CD4-positive, alpha-beta memory T cell (primary cell): Measurements from ENCODE around the gene UTP25. TPM values are rescaled to one million over a fixed set of nuclear protein-coding genes. Genes with fewer than 3 reads are reported as not detected.
A peak's percentile ranks its signal among the peaks of the same experiment; 100 is the strongest.

Source experiments
- CTCF ChIA-PET: fragments of 350-600 bp; sonication (Branson Sonifier 250); formaldehyde crosslinking; loops from one replicate; lab custom pipeline; 2021; ENCODE audit warnings: inconsistent platforms; ENCODE audit not compliant: partially characterized antibody; lab: Charles Lee
- POLR2A ChIA-PET: fragments of 350-600 bp; sonication (Branson Sonifier 250); formaldehyde crosslinking; loops from one replicate; lab custom pipeline; 2021; ENCODE audit not compliant: partially characterized antibody; lab: Charles Lee
- DNase-seq, 5 donors: peaks; one replicate each; pipeline versions ENCODE4 v3.0.0 to v3.0.0-alpha.2; 2020 to 2022; ENCODE audit warnings: mixed read lengths in 1 of 5
- H3K27ac ChIP-seq: one replicate; pipeline ENCODE4 v1.7.0; 2013; ENCODE audit warnings: low read depth, low read length
- H3K27me3 ChIP-seq: 2 replicates; pipeline ENCODE4 v1.7.0; 2013; ENCODE audit warnings: mild to moderate bottlenecking, low read length, moderate library complexity; ENCODE audit not compliant: insufficient read depth
- H3K36me3 ChIP-seq: 2 replicates; pipeline ENCODE4 v1.7.0; 2013; ENCODE audit warnings: mild to moderate bottlenecking, low read length, moderate library complexity; ENCODE audit not compliant: insufficient read depth
- H3K4me1 ChIP-seq: 2 replicates; pipeline ENCODE4 v1.7.0; 2013; ENCODE audit warnings: mild to moderate bottlenecking, low read length, moderate library complexity; ENCODE audit not compliant: insufficient read depth
- H3K4me3 ChIP-seq, 2 donors: one replicate each; pipeline ENCODE4 v1.7.0; 2013; ENCODE audit warnings: low read length in 2 of 2, mild to moderate bottlenecking in 1 of 2
- H3K9me3 ChIP-seq, 2 donors: one replicate each; pipeline ENCODE4 v1.7.0; 2013; ENCODE audit warnings: low read length in 2 of 2, control low read depth in 1 of 2; ENCODE audit not compliant: control insufficient read depth in 1 of 2
- H3K27ac Mint-ChIP-seq, 7 donors: one replicate each; pipeline ENCODE4 v1.8.0; 2020 to 2021; ENCODE audit warnings: mixed read lengths in 7 of 7, mild to moderate bottlenecking in 6 of 7, inconsistent platforms in 3 of 7, moderate library complexity in 3 of 7
- H3K27me3 Mint-ChIP-seq, 2 donors: one replicate each; pipeline ENCODE4 v1.8.0; 2020 to 2021; ENCODE audit warnings: mixed read lengths in 2 of 2
- H3K36me3 Mint-ChIP-seq, 2 donors: one replicate each; pipeline ENCODE4 v1.8.0; 2020 to 2021; ENCODE audit warnings: mixed read lengths in 2 of 2, inconsistent platforms in 1 of 2, mild to moderate bottlenecking in 1 of 2
- H3K4me1 Mint-ChIP-seq, 4 donors: one replicate each; pipeline ENCODE4 v1.8.0; 2020 to 2021; ENCODE audit warnings: mixed read lengths in 4 of 4, mild to moderate bottlenecking in 1 of 4
- H3K4me3 Mint-ChIP-seq, 8 donors: one replicate each; pipeline ENCODE4 v1.8.0; 2020 to 2021; ENCODE audit warnings: mixed read lengths in 8 of 8, mild to moderate bottlenecking in 7 of 8, moderate library complexity in 6 of 8, inconsistent platforms in 3 of 8
- H3K9me3 Mint-ChIP-seq, 8 donors: one replicate each; pipeline ENCODE4 v1.8.0; 2020 to 2021; ENCODE audit warnings: mixed read lengths in 8 of 8, mild to moderate bottlenecking in 5 of 8, inconsistent platforms in 3 of 8, moderate library complexity in 1 of 8
- intact Hi-C: fragments of 100-400 bp; cut with micrococcal nuclease; formaldehyde crosslinking; loops from one replicate; pipeline ENCODE4 v1.15.1; 2023
- polyA plus RNA-seq, 2 donors: library from polyadenylated mRNA; unstranded; fragments of 300-500 nt; fragmentation: Illumina TruSeq; gene quantifications; one replicate each; pipeline ENCODE4 v1.2.3, GENCODE V29; 2021
- total RNA-seq, 2 experiments: library from RNA; stranded (reverse); gene quantifications; one replicate each; pipeline ENCODE4 v1.2.3, GENCODE V29; 2021

The UTP25 gene
- total and polyA plus RNA-seq, 4 experiments from 2014 or later, result 3.7 to 13.6 (median 9.4) TPM

DNA sequence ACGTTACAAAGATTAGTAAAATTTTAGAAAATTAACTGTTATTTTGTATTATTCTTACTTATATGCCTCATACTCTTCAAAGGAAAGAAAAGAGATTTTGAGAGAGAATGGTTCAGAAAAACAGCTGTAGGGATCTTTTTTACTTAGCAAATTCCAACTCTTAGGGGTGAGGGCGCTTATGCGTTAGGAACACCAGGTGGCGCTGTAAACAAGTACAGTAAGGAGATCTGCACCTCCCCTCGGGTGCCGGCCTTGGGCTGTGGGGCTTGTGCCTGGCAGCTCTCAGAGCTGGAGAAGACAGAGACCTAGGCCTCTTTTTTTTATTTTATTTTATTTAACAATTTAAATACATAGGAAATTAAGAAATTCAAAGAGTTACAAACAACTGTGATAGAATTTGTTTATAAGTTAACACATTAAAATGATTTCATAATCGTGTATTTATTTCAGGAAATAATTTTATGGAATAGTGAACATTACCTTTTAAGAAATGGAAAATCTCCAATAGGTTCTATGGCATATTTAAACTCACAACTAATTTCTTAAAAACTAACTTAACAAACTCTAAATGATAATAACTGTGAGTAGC is 32.6 kb downstream of the UTP25 start:
- no peaks in the 10 kb centered on the region for H3K36me3 ChIP-seq
- CTCF ChIA-PET, result interaction anchor here (0.6 to 4.3 kb wide), 20 partner anchors 9 to 542 kb away, joined by 3 to 20 read pairs (median 4); no protein-coding TSS in a partner anchor
- H3K4me3 Mint-ChIP-seq, result no peak overlapping the region
- H3K27me3 Mint-ChIP-seq, result peaks cover 7 to 15% of the 10 kb centered on the region in 2 donors
- H3K36me3 Mint-ChIP-seq, result peaks cover 0 to 7% of the 10 kb centered on the region in 2 donors
- no peaks in the 10 kb centered on the region for H3K27me3 ChIP-seq
- intact Hi-C loops, result loop anchor here (1.0 to 10.0 kb wide), 2 partner anchors 124 to 451 kb away; no protein-coding TSS in a partner anchor
- DNase-seq, result peak; percentile 56 to 71 (median 59)
- H3K27ac Mint-ChIP-seq, result no peak overlapping the region
- no peaks in the 10 kb centered on the region for H3K9me3 ChIP-seq
- no peaks in the 10 kb centered on the region for H3K4me1 ChIP-seq
- no peak overlapping the region for H3K27ac ChIP-seq
- no peaks in the 10 kb centered on the region for H3K4me1 Mint-ChIP-seq
- H3K9me3 Mint-ChIP-seq, result no peaks in the 10 kb centered on the region
- no peak overlapping the region for H3K4me3 ChIP-seq
- POLR2A ChIA-PET, result no interaction called here

- peaks cover 0 to 3% (median 0%) of the 10 kb centered on the region in 8 donors for H3K9me3 Mint-ChIP-seq
- ChIA-PET POLR2A (no interaction called here), CTCF (interaction anchor here (1.0 to 4.3 kb wide), 6 partner anchors 12 to 450 kb away, joined by 4 to 20 read pairs (median 4); no protein-coding TSS in a partner anchor)
- H3K4me3 Mint-ChIP-seq, result no peak overlapping the region
- no peak overlapping the region for H3K27ac ChIP-seq
- intact Hi-C loops, result loop anchor here (10.0 kb wide), 1 partner anchor 124 kb away; no protein-coding TSS in a partner anchor
- no peaks in the 10 kb centered on the region for H3K4me1 Mint-ChIP-seq
- H3K4me3 ChIP-seq, result no peak overlapping the region
- H3K27me3 Mint-ChIP-seq, result peaks cover 7 to 16% of the 10 kb centered on the region in 2 donors
- peak overlapping the region in 1 of 7 donors; percentile 88 for H3K27ac Mint-ChIP-seq
- no peak for DNase-seq
- no peaks in the 10 kb centered on the region for H3K4me1 ChIP-seq
- H3K36me3 ChIP-seq, result no peaks in the 10 kb centered on the region
- H3K27me3 ChIP-seq, result no peaks in the 10 kb centered on the region
- peaks cover 0 to 5% of the 10 kb centered on the region in 2 donors for H3K36me3 Mint-ChIP-seq
- H3K9me3 ChIP-seq, result no peaks in the 10 kb centered on the region
These were observed 33.5 kb downstream of the UTP25 start for GRCh38 chr1:209861242-209861641.

DNA sequence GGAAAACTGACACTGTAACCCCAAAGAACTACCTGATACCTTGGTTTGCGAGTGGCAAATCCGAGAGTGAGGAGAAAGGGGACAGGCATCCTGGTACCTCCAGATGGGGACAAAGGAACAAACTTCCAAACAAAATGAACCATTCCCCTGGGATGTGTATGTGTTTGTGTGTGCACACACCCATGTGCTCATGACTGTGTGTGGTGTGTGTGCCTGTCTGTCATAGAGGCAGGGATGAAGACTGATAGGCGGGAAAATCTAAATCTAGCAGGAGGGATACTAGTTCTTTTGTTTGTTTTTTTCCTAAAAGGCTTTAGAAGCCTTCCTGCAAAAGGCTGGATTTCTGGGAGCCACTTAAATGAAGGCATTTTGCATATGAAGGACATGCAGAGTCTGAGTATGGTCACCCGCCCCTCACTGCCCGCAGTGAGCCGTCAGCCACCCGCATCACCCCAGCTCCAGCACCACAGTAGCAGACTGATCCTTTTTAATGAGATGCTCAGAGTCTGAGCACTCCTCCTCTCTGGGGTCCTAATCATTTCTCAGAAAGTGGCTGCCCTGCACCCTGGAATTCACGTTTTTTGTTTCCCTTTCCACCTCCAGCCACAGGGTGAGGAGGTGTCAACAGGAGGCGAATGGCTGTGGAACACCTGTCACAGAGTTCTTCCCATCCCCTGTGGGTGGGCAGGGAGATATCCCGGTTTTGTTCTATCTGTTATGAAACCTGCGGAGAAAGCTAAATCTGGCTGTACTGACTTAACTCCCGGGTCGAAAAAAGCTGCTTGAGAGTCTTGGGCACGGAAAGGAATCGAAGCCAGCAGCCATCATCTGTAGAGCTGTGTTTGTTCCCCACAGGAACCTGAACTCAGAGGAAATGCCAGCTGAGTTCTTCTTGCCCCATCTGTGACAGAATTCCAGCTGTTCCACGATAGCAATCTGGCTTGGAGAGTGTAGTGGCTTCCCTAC is 34.9 kb downstream of the UTP25 start:
- H3K9me3 ChIP-seq, result no peaks in the 10 kb centered on the region
- peaks cover 7 to 18% of the 10 kb centered on the region in 2 donors for H3K27me3 Mint-ChIP-seq
- H3K36me3 ChIP-seq, result no peaks in the 10 kb centered on the region
- no peak overlapping the region for H3K4me3 ChIP-seq
- peaks cover 0 to 15% (median 12%) of the 10 kb centered on the region in 8 donors for H3K9me3 Mint-ChIP-seq
- no peak overlapping the region for H3K27ac Mint-ChIP-seq
- H3K36me3 Mint-ChIP-seq, result peaks cover 0 to 4% of the 10 kb centered on the region in 2 donors
- POLR2A ChIA-PET, result no interaction called here
- no peak overlapping the region for H3K4me3 Mint-ChIP-seq
- CTCF ChIA-PET, result interaction anchor here (1.2 to 4.3 kb wide), 3 partner anchors 13 to 449 kb away, joined by 4 to 20 read pairs (median 5); no protein-coding TSS in a partner anchor
- H3K27me3 ChIP-seq, result no peaks in the 10 kb centered on the region
- H3K4me1 Mint-ChIP-seq, result no peaks in the 10 kb centered on the region
- intact Hi-C loops, result loop anchor here (10.0 kb wide), 1 partner anchor 122 kb away; no protein-coding TSS in a partner anchor
- no peak overlapping the region for H3K27ac ChIP-seq
- no peak for DNase-seq
- no peaks in the 10 kb centered on the region for H3K4me1 ChIP-seq

DNA sequence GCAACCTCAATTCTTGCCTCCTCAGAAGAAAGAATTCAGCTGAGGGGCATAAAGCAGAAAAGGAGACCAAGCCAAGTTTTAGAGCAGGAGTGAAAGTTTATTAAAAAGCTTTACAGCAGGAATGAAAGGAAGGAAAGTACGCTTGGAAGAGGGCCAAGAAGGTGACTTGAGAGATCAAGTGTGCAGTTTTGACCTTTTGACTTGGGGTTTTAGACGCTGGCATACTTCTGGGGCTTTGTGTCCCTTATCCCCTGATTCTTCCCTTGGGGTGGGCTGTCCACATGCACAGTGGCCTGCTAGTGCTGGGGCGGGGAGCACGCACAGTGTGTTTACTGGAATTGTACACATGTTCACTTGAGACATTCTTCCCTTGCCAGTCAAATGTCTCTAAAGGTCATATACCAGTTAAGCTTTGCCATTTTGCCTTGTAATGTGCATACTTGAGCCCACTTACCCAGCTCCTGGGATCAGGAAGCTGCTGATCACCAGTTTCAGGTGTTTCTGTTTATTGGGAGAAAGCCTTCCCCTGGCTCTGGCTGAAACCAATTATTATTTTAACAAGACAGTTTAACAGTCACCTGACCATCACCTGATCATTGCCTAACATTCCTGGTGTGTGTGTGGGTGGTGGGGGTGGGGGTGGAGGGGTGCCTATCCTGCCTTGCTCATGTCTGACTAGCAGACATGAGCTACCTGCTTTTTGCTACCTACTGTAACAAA is 36.2 kb downstream of the UTP25 start:
- Histone ChIP-seq H3K9me3 (no peaks in the 10 kb centered on the region), H3K27ac (no peak overlapping the region), H3K36me3 (no peaks in the 10 kb centered on the region), H3K4me3 (no peak overlapping the region), H3K27me3 (no peaks in the 10 kb centered on the region), H3K4me1 (no peaks in the 10 kb centered on the region)
- intact Hi-C loops, result loop anchor here (10.0 kb wide), 1 partner anchor 121 kb away; no protein-coding TSS in a partner anchor
- peaks cover 0 to 4% of the 10 kb centered on the region in 2 donors for H3K36me3 Mint-ChIP-seq
- H3K27ac Mint-ChIP-seq, result no peak overlapping the region
- no peak overlapping the region for H3K4me3 Mint-ChIP-seq
- H3K9me3 Mint-ChIP-seq, result peaks cover 0 to 21% (median 17%) of the 10 kb centered on the region in 8 donors
- H3K4me1 Mint-ChIP-seq, result no peaks in the 10 kb centered on the region
- ChIA-PET POLR2A (no interaction called here), CTCF (interaction anchor here (1.7 to 2.0 kb wide), 2 partner anchors 9 to 448 kb away, joined by 3 to 5 read pairs; no protein-coding TSS in a partner anchor)
- no peak for DNase-seq
- peaks cover 13 to 23% of the 10 kb centered on the region in 2 donors for H3K27me3 Mint-ChIP-seq

DNA sequence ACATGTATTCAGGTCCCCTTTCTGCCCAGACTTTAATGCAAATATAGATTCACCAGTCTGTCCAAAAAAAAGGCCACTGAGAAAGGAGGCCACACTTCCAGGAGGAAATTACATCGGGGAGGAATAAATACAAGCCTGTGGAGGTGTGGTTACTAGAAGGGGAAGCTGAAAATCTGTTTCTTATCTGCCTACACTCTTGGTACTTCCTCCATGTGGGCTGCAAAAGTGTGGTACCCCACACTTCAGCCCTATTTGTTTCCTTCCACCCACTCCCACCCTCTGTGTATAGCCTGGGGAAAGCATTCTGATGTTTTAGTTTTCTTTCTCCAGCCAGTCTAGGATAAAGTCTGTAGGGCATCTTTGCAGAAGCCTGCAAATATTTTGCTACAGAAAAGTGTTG is 38.4 kb downstream of the UTP25 start:
- peaks cover 0 to 4% of the 10 kb centered on the region in 2 donors for H3K36me3 Mint-ChIP-seq
- H3K27me3 Mint-ChIP-seq, result peaks cover 17 to 30% of the 10 kb centered on the region in 2 donors
- no peak overlapping the region for H3K4me3 Mint-ChIP-seq
- H3K27ac ChIP-seq, result no peak overlapping the region
- no peaks in the 10 kb centered on the region for H3K9me3 ChIP-seq
- no peak overlapping the region for H3K4me3 ChIP-seq
- no peaks in the 10 kb centered on the region for H3K36me3 ChIP-seq
- H3K4me1 Mint-ChIP-seq, result no peaks in the 10 kb centered on the region
- DNase-seq, result no peak
- H3K27me3 ChIP-seq, result no peaks in the 10 kb centered on the region
- intact Hi-C loops, result loop anchor here (10.0 kb wide), 1 partner anchor 119 kb away; no protein-coding TSS in a partner anchor
- no peaks in the 10 kb centered on the region for H3K4me1 ChIP-seq
- H3K27ac Mint-ChIP-seq, result no peak overlapping the region
- peaks cover 0 to 21% (median 17%) of the 10 kb centered on the region in 8 donors for H3K9me3 Mint-ChIP-seq
- POLR2A ChIA-PET, result no interaction called here
- CTCF ChIA-PET, result no interaction called here

DNA sequence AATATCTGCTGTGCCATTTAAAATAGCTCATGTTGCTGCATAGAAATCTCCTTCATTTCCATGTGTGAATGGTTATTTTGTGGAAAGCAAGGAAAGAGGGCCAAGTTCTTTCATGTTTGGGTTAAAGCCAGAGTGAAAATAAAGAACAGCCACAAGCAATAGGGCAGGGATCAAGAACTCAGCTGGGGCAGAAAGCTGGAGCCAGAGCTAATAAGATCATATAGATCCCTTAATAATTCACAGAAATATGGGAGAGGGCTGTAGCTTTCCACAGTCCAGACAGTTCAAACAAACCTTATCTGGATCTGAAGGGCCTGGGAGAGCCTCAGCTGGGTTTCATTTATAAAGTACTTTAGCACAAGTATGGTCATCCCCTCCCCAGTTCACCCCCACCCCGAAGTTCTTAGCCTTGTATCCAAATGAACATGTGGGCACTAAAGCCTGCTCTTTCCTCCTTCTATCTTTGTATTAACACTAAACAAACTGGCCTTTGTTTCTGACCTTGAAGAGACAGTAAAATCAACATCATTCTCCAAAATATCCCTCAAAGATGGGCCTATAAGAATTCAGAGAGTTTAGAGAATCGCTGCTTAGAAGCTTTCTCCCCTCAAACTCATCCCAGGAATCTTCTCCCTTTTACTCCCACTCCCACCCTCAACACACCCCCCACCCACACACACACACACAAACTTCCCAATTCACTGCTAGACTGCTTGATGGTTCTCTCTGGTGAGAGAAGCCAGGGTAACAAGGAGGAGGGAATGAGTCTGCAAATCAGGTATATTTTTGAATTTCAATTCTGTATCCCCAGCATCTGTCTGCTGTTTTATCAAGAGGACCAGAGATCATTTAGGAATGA is 41.7 kb downstream of the UTP25 start:
- Histone ChIP-seq H3K27ac (no peak overlapping the region), H3K27me3 (no peaks in the 10 kb centered on the region), H3K9me3 (no peaks in the 10 kb centered on the region), H3K4me3 (no peak overlapping the region), H3K4me1 (no peaks in the 10 kb centered on the region), H3K36me3 (no peaks in the 10 kb centered on the region)
- ChIA-PET CTCF (interaction anchor here (1.0 to 1.4 kb wide), 3 partner anchors 9 to 441 kb away, joined by 3 to 5 read pairs (median 3); no protein-coding TSS in a partner anchor), POLR2A (no interaction called here)
- intact Hi-C loops, result loop anchor here (10.0 kb wide), 1 partner anchor 115 kb away; no protein-coding TSS in a partner anchor
- peaks cover 14 to 34% of the 10 kb centered on the region in 2 donors for H3K27me3 Mint-ChIP-seq
- no peak overlapping the region for H3K27ac Mint-ChIP-seq
- peaks cover 0 to 4% of the 10 kb centered on the region in 2 donors for H3K36me3 Mint-ChIP-seq
- H3K9me3 Mint-ChIP-seq, result peaks cover 0 to 21% (median 17%) of the 10 kb centered on the region in 8 donors
- no peak overlapping the region for H3K4me3 Mint-ChIP-seq
- no peaks in the 10 kb centered on the region for H3K4me1 Mint-ChIP-seq
- no peak for DNase-seq
